GM21360 (cell line): ENCODE data around the gene RARA.

Experiments
- ATAC-seq: cut with Tn5 transposase; IDR thresholded peaks from one replicate; pipeline ENCODE4 v1.9.1; 2021; ENCODE audit warnings: mild to moderate bottlenecking, moderate library complexity; ENCODE audit not compliant: unreplicated experiment

RARA gene

GRCh38 chr17:40315678-40316570, 6.9 kb downstream of the RARA start:
- no peak for ATAC-seq

DNA sequence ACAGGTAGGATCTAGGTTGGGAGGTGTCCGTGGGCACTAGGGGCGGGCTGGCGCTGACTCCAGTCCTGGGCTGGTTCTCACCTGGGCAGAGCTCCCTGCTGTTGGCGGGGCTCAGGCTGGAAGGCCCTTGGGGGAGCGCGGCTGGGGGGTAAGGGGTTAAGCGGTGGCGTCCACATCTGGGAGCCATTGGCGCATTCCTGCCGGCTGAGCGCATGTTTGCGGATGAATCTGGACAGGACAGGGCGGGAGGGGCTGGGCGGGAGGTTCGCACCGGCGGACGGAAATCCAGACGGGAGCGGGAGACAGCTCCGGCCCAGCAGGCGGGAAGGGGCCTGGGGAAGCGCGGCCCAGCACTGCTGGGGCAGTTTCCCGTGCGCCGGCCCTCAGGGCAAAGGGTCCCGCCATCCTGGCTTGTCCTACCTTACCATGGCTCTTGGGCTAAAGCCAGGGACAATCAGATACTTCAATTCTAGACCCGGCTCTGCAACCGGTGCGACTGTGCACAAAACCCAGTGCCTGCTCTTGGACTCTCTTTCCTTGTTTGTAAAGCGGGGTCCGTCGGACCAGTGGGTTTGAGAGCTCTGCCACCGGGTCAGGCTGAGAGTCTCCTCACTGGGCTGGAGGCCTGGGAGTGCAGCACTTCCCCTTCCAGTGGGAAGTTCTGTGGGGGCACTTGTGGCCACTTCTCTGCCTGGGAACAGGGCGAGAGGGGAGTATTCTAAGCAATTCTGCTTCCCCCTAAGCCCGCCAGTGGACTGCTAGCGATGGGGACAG, 7.8 kb downstream of the RARA start:
- ATAC-seq, result no peak

- no peak for ATAC-seq
Measured at GRCh38 chr17:40317345-40317873, 8.4 kb downstream of the RARA start.

- peak; percentile 50 for ATAC-seq
Measured at GRCh38 chr17:40317880-40318829, 9.2 kb downstream of the RARA start.

GRCh38 chr17:40318830-40319391, 9.9 kb downstream of the RARA start:
- ATAC-seq, result no peak

- no peak for ATAC-seq
Measured at GRCh38 chr17:40319651-40320540, 10.9 kb downstream of the RARA start.

DNA sequence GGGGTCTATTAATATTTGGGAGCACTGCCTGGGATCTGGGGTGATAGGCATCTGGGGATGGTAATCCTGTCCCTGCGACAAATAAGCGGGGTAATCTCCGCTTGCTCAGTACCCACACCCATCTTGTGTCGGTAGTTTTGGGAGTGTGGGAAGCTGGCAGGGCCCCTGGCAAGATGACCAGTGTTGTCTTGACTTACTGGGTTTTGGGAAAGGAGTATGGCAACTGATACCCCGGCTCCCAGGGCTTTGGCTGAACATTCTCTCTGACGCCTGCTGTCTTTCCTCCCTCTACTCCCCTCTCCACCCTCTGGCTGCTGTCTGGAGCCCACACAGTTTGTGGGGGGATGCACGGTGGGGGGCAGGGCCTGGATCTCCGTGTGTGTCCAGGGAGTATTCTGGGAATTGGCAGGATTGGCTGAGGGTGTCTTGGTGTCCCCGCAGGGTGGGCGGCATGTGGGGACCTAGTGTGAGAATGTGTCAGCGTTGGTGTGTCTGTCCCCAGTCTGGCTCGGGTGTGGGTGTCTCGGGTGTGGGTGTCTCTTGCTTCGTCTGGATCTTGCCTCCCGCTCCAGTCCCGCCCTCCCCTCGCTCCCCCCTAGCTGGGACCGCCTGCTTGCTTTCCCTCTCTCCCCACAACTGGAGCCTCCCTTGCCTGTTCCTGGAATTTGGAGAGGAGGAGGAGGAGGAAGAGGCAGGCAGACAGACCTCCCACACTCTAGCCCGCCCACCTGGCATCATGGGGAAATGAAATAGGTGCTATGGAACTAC, 12.0 kb downstream of the RARA start:
- no peak for ATAC-seq

DNA sequence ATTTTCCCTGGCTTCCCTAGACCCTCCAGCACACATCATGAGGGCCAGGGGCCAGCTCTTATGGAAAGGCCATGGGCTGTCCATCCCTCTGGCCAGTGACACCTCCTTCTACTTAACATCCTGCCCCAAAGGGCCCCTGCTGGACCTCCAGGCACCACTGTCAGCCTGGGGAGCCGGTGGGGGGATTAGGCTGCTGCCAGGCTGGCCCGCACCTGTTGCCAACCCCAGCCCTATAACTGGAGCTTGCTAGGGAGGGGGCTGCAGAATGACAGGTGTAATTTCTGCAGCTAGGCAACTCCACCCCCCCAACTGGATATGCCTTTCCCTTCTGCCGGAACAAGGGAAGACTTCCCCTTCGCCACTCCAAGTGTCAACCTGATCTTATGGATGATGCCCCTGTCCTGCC, 12.5 kb downstream of the RARA start:
- ATAC-seq, result no peak

GRCh38 chr17:40321961-40322357, 13.0 kb downstream of the RARA start:
- ATAC-seq, result no peak

- peak; percentile 26 for ATAC-seq
Measured at GRCh38 chr17:40322358-40323315, 13.7 kb downstream of the RARA start.

- no peak for ATAC-seq
Measured at GRCh38 chr17:40323391-40324381, 14.7 kb downstream of the RARA start.

- ATAC-seq, result no peak
Measured at GRCh38 chr17:40325156-40326013, 16.4 kb downstream of the RARA start.

DNA sequence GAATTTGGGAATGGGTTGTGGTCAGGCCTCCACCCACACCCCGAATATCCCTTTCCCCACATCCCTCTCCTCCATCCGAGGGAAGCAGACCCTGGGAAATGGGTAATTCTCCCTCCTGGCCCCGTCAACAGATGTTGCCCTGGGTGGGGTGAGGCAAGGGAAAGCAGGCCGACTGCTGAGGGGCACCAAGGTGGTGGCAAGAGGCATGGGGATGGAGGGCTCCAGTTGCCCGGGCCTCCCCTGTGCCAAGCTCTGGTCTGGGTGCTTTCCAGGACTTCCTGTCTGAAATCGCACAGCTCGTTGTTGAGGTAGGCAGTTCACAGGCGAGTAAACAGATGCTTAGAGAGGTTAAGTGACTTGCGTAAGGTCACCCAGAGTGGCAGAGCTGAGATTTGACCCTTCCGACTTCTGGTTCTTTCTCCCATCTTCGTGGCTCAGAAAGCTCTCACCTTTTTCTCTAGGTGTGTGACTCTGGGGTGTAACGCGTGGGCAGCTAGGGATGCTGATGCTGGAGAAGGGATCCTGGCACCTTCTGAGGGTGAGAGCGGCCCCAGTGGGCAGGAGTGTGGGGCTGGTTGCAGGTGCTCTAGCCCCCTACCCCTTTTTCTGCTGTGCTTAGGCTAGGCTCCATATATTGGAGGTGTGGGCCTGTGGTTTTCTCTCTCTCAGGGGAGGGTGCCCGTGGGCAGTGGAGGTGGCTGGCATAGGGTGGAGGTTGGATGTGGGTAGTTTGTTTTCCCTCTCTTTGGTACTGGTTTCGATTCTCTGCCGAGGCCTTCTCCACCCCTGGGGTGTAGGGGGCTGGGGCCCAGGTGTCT, 17.2 kb downstream of the RARA start:
- no peak for ATAC-seq

DNA sequence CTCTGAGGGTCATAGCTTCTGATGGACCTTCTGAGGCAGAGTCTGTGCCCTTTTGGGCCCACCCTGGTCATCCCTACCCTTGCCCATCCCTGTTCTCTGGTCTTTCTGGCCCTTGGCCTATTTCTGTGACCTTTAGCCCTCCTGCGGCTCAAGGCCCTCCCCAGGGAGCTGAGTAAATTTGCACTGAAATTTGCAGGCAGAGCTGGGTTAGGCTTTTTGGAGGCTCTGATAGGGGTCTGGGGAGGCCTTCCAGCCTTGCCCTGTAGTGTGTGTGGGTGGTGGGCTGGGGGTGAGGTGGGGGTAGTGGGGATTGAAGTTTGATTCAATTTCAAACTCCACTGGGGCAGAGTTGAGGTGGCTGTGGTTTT, 17.8 kb downstream of the RARA start:
- no peak for ATAC-seq
